ENCODE results near the gene AOPEP. TPM values are rescaled to one million over a fixed set of nuclear protein-coding genes. Genes with fewer than 3 reads are reported as not detected.
A peak's percentile ranks its signal among the peaks of the same experiment; 100 is the strongest.

AOPEP gene
- total and polyA plus RNA-seq, 2 of the 13 experiments (the other 11 are each of a cell fraction or from before 2014, with no cell fraction given), result 22.2 to 41.6 TPM

GRCh38 chr9:95031711-95032461 lies 305.4 kb downstream of the AOPEP start (continued):
- peak; percentile 89 for TF ChIP-seq ZNF609 (CRISPR knock-in tag; IDR thresholded peaks at IDR 0.05; ENCODE audit: borderline replicate concordance)
- TF ChIP-seq ZNF597 (CRISPR knock-in tag; IDR thresholded peaks at IDR 0.05), result no peak
- no peak for TF ChIP-seq ARID2 (CRISPR knock-in tag; IDR thresholded peaks at IDR 0.05; ENCODE audit: borderline replicate concordance)
- TF ChIP-seq PPARG (CRISPR knock-in tag; conservative IDR thresholded peaks at IDR 0.05), result peak; percentile 87
- TF ChIP-seq CENPBD1 (CRISPR knock-in tag; IDR thresholded peaks at IDR 0.05; ENCODE audit: borderline replicate concordance, low read depth), result no peak
- no peak for TF ChIP-seq MTF2 (CRISPR knock-in tag; IDR thresholded peaks at IDR 0.05; ENCODE audit: borderline replicate concordance)
- peak; percentile 65 for TF ChIP-seq AGO2 (optimal IDR thresholded peaks at IDR 0.05; ENCODE audit: low read depth, low read length)
- TF ChIP-seq SNAPC4 (CRISPR knock-in tag; IDR thresholded peaks at IDR 0.05), result 0 out of 2 replicates have a peak, but pooled peaks have one; percentile 54
- 0 out of 4 replicates have a peak, but pooled peaks of 1 of the 2 experiments have one; percentile 18 for TF ChIP-seq REST (IDR thresholded peaks at IDR 0.05; ENCODE audit: borderline replicate concordance in 1 of 2, low read depth in 1 of 2, low read length in 2 of 2)
- TF ChIP-seq IKZF4 (CRISPR knock-in tag; IDR thresholded peaks at IDR 0.05; ENCODE audit: borderline replicate concordance, low read depth, not compliant biosample characterization), result no peak
- no peak for TF ChIP-seq ZNF589 (CRISPR knock-in tag; conservative IDR thresholded peaks at IDR 0.05)
